Vagina (tissue), 2 donors: ENCODE measurements around the gene CHMP4B. TPM values are rescaled to one million over a fixed set of nuclear protein-coding genes. Genes with fewer than 3 reads are reported as not detected.

Experiments
- DNase-seq, 2 donors: peaks; one replicate each; pipeline ENCODE4 v3.0.0-alpha.2; 2017; ENCODE audit errors: extremely low spot score in 2 of 2
- H3K27ac ChIP-seq: fragments of 200-600 bp; sonication (generic); one replicate; pipeline ENCODE4 v1.5.1; 2019
- H3K27me3 ChIP-seq: fragments of 200-600 bp; sonication (generic); one replicate; pipeline ENCODE4 v1.5.1; 2019
- H3K36me3 ChIP-seq, 2 donors: fragments of 200-600 bp; sonication (generic); one replicate each; pipeline ENCODE4 v1.5.1; 2017 to 2019
- H3K4me1 ChIP-seq: fragments of 200-600 bp; sonication (generic); one replicate; pipeline ENCODE4 v1.5.1; 2019
- H3K4me3 ChIP-seq, 2 donors: fragments of 200-600 bp; sonication (generic); 1 replicate in 1 of 2; 2 replicates in 1 of 2; pipeline ENCODE4 v1.5.1; 2016 to 2019
- H3K9me3 ChIP-seq: fragments of 200-600 bp; sonication (generic); one replicate; pipeline ENCODE4 v1.5.1; 2019
- POLR2A ChIP-seq, 2 donors: fragments of 450-650 bp; IDR thresholded peaks; one replicate each; pipeline ENCODE4 v1.6.1; 2017; ENCODE audit warnings: antibody characterized with exemption in 2 of 2, mild to moderate bottlenecking in 2 of 2, moderate library complexity in 2 of 2
- POLR2AphosphoS5 ChIP-seq, 2 donors: sonication (generic); formaldehyde crosslinking; IDR thresholded peaks; one replicate each; pipeline ENCODE4 v1.9.0; 2017; ENCODE audit warnings: antibody characterized with exemption in 2 of 2, mild to moderate bottlenecking in 2 of 2, low read depth in 1 of 2; ENCODE audit not compliant: insufficient read depth in 1 of 2
- intact Hi-C: fragments of 100-400 bp; cut with DNase I; formaldehyde crosslinking; loops from one replicate; pipeline ENCODE4 v1.15.1; 2023
- total RNA-seq: library from RNA; depleted of rRNA; stranded (reverse); fragments of >200 nt; gene quantifications from one replicate; pipeline ENCODE4 v1.2.3, GENCODE V29; 2016
- TF ChIP-seq, protein P1 (sequence below), 3 experiments: fragments of 450-650 bp in 2 of 3; fragments of 200-600 bp in 1 of 3; sonication (generic) in 1 of 3; IDR thresholded peaks; one replicate each; pipeline ENCODE4 v1.5.1; 2017 to 2019; ENCODE audit warnings: antibody characterized with exemption in 3 of 3, mild to moderate bottlenecking in 2 of 3, moderate library complexity in 2 of 3

Gene CHMP4B
- total RNA-seq, 1 donor from 2014 or later: 95.5 TPM

DNA sequence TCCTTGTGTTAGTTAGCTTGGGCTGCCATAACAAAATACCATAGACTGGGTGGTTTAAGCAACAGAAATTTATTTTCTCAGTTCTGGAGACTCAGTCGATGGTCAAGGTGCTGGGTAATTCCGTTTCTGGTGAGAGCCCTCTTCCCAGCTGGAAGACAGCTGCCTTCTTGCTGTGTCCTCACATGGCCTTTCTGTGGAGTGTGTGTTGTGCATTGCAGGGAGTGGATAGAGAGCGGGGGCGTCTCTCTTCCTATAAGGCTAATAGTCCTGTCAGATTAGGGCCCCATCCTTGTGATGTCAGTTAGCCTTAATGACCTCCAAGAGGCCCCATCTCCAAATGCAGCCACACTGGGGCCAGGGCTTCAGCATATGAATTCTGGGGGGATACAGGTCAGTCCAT, 19.2 kb downstream of the CHMP4B start:
- H3K4me1 ChIP-seq: peaks cover 85% of the 10 kb centered on the region

DNA sequence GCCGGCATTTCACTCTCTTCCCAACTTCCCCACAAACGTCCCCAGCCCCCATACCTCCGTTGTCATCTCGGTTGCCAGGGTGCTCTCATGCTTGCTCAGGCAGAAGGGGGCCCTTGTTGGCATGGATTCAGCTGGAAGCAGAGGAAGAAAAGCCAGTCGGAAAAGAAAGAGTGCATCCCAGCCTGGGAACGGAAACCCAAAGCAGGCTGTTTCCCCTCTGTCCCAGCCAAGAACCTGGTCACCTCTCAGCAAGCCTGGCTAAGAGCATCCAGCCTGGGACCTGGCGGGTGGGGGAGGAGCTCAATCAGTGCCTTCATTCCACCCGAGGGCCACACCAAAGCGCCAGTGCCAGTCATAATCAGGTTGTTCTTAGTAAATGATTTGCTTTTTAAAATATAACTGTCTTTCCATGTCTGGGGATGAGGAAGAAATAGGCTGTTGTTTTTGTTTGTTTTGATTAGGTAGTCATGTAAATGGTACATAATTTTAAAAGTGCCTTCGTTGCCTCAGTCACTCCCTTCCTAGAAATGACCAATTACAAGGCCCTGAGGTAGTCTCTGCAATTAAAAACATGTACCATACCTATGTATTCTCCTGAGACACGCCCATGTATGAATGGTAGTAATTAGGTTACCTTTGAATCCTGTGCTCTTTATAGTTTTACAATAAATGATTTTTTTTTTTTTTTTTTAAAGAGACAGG, 21.1 kb downstream of the CHMP4B start:
- intact Hi-C loops: no loop called here
- H3K4me1 ChIP-seq: peaks cover 81% of the 10 kb centered on the region

More for the DNA sequence above, 19.2 kb downstream of the CHMP4B start:
- Histone ChIP-seq H3K4me3 (no peak overlapping the region), H3K27ac (no peak overlapping the region), H3K36me3 (no peaks in the 10 kb centered on the region), H3K9me3 (no peaks in the 10 kb centered on the region), H3K27me3 (no peaks in the 10 kb centered on the region)
- TF ChIP-seq, protein P1, sequence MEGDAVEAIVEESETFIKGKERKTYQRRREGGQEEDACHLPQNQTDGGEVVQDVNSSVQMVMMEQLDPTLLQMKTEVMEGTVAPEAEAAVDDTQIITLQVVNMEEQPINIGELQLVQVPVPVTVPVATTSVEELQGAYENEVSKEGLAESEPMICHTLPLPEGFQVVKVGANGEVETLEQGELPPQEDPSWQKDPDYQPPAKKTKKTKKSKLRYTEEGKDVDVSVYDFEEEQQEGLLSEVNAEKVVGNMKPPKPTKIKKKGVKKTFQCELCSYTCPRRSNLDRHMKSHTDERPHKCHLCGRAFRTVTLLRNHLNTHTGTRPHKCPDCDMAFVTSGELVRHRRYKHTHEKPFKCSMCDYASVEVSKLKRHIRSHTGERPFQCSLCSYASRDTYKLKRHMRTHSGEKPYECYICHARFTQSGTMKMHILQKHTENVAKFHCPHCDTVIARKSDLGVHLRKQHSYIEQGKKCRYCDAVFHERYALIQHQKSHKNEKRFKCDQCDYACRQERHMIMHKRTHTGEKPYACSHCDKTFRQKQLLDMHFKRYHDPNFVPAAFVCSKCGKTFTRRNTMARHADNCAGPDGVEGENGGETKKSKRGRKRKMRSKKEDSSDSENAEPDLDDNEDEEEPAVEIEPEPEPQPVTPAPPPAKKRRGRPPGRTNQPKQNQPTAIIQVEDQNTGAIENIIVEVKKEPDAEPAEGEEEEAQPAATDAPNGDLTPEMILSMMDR (IDR thresholded peaks at IDR 0.05): no peak
- TF ChIP-seq POLR2AphosphoS5 (IDR thresholded peaks at IDR 0.05; ENCODE audit: insufficient read depth in 1 of 2, low read depth in 1 of 2) (no peak), POLR2A (IDR thresholded peaks at IDR 0.05) (no peak)
- DNase-seq: no peak
- intact Hi-C loops: no loop called here

DNA sequence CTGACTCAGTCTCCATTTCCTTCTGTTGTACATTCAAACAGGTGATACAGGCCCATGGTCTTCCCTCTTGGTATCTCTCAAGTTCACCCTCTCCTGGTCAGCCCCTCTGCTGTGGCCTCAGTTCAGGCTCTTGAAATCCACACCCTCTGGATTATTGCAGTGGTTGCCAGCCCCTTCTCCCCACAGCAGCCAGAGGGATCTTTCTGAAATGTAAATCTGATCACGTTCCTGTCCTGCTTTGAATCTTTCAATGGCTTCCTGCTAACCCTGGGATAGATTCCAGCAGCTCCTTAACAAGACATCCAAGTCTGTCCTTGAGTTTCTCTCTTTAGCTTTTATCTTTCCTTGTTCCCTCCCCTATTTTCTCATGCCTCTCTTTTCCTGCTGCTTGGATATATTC, 22.2 kb downstream of the CHMP4B start:
- Histone ChIP-seq H3K4me1 (peaks cover 81% of the 10 kb centered on the region), H3K27me3 (no peaks in the 10 kb centered on the region), H3K9me3 (no peaks in the 10 kb centered on the region), H3K4me3 (no peak overlapping the region), H3K36me3 (no peaks in the 10 kb centered on the region), H3K27ac (no peak overlapping the region)
- TF ChIP-seq POLR2A (IDR thresholded peaks at IDR 0.05) (no peak), POLR2AphosphoS5 (IDR thresholded peaks at IDR 0.05; ENCODE audit: insufficient read depth in 1 of 2, low read depth in 1 of 2) (no peak)
- TF ChIP-seq, protein P1 (IDR thresholded peaks at IDR 0.05): no peak
- no peak for DNase-seq
- intact Hi-C loops: no loop called here

More for the DNA sequence above, 21.1 kb downstream of the CHMP4B start:
- no peak for TF ChIP-seq POLR2AphosphoS5 (IDR thresholded peaks at IDR 0.05; ENCODE audit: insufficient read depth in 1 of 2, low read depth in 1 of 2)
- TF ChIP-seq, protein P1 (IDR thresholded peaks at IDR 0.05): no peak
- TF ChIP-seq POLR2A (IDR thresholded peaks at IDR 0.05): no peak
- Histone ChIP-seq H3K4me3 (no peak overlapping the region), H3K27ac (no peak overlapping the region), H3K9me3 (no peaks in the 10 kb centered on the region), H3K36me3 (no peaks in the 10 kb centered on the region), H3K27me3 (no peaks in the 10 kb centered on the region)
- DNase-seq: no peak

DNA sequence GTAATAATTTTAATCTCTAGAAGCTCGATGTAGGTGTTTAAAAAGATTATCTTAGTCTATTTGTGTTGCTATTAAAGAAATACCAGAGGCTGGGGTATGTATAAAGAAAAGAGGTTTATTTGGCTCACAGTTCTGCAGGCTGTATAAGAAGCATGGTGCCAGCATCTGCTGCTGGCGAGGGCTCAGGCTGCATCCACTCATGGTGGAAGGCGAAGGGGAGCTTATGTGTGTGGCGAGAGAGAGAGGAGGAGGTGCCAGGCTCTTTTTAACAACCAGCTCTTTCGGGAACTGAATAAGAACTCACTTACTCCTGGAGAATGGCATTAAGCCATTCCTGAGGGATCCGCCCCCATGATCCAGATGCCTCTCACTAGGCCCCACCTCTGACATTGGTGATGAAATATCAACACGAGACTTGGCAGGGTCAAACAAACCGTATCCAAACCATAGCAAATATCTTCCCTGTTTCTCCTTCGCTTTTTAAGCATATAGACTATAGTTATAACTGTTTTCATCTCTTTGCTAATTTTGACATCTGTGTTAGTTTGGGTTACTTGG, 24.5 kb downstream of the CHMP4B start:
- intact Hi-C loops: no loop called here
- no peak for DNase-seq
- Histone ChIP-seq H3K4me3 (no peak overlapping the region), H3K36me3 (no peaks in the 10 kb centered on the region), H3K27me3 (no peaks in the 10 kb centered on the region), H3K4me1 (peaks cover 79% of the 10 kb centered on the region), H3K9me3 (no peaks in the 10 kb centered on the region), H3K27ac (no peak overlapping the region)
- TF ChIP-seq POLR2AphosphoS5 (IDR thresholded peaks at IDR 0.05; ENCODE audit: insufficient read depth in 1 of 2, low read depth in 1 of 2): no peak
- no peak for TF ChIP-seq POLR2A (IDR thresholded peaks at IDR 0.05)
- TF ChIP-seq, protein P1 (IDR thresholded peaks at IDR 0.05): no peak

DNA sequence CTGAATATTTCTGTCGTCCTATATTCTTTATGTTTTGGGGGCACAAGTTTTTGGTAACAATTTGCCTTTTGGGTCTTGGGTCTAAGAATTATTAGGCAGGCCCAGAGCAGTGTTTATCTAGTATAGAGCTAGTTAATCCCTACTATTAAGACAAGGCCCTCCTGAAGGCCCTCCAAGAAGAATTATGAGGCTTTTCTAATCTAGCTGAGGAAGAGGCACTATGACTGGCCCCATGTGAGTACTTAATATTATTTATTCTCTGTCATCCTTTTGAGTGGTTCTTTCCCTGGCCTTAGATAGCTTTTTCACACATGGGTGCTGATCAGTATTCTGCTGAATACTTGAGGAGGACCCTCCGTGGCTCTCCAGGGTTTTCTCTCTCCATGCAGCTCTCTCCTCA, 25.1 kb downstream of the CHMP4B start:
- H3K27me3 ChIP-seq: no peaks in the 10 kb centered on the region
- TF ChIP-seq POLR2A (IDR thresholded peaks at IDR 0.05) (no peak), POLR2AphosphoS5 (IDR thresholded peaks at IDR 0.05; ENCODE audit: insufficient read depth in 1 of 2, low read depth in 1 of 2) (no peak)
- TF ChIP-seq, protein P1 (IDR thresholded peaks at IDR 0.05): no peak
- no peaks in the 10 kb centered on the region for H3K9me3 ChIP-seq
- intact Hi-C loops: no loop called here
- peaks cover 77% of the 10 kb centered on the region for H3K4me1 ChIP-seq
- no peak for DNase-seq
- H3K4me3 ChIP-seq: no peak overlapping the region
- no peaks in the 10 kb centered on the region for H3K36me3 ChIP-seq
- H3K27ac ChIP-seq: no peak overlapping the region
